Measurements from ENCODE around the gene GCNA.

GCNA gene

GRCh38 chrX:71533851-71534561 is 44.2 kb upstream of the GCNA start:
- H3K27ac Mint-ChIP-seq = peak overlapping the region; percentile 92 to 96 (median 95)
- no peak for TF ChIP-seq CTCF (IDR thresholded peaks at IDR 0.05; ENCODE audit: unreplicated experiment in 3 of 3)
- peaks cover 7% of the 10 kb centered on the region for H3K36me3 Mint-ChIP-seq (ENCODE audit: low read depth)
- peaks cover 21% of the 10 kb centered on the region for H3K4me1 Mint-ChIP-seq
- H3K27me3 Mint-ChIP-seq (ENCODE audit: low read depth) = no peaks in the 10 kb centered on the region
- peaks cover 7% of the 10 kb centered on the region for H3K9me3 Mint-ChIP-seq
- peak overlapping the region; percentile 98 to 99 (median 98) for H3K4me3 Mint-ChIP-seq

DNA sequence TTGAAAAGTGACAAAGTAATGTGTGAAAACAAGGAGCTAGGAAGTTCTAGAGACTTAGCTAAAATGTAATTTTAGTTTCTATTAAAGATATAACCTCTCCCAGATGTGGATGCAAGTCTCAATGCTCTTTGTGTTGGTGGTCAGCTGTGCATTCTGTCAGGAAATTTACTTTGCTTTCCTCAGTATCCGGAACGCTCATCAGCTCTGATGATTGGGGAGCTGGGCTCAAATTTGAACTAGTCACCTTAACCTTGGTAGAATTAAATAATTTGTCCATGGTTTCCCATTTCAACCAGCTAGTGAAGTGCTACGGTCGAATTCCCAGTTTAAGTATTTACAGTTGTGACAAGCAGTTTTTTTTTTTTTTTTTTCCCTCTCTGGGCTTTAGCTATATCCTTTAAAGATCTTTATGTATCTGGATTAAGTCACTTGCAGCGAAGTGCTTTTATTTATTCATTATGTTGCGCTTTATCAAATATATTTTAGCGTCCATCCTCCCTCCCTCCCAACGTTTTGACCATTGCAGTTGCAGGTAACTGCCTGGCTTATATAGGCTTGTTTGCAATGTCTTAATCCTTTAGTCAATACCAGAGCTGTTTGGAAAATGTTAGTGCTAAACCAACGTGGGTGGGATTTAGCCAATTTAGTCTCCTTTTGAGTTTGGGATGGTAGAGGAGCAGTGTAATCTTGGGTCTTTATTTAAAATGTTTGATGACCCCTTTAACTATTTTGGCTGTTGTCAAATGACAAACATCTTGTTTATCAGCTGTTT is 43.3 kb upstream of the GCNA start:
- H3K4me3 Mint-ChIP-seq = peak overlapping the region; percentile 98 to 99 (median 98)

DNA sequence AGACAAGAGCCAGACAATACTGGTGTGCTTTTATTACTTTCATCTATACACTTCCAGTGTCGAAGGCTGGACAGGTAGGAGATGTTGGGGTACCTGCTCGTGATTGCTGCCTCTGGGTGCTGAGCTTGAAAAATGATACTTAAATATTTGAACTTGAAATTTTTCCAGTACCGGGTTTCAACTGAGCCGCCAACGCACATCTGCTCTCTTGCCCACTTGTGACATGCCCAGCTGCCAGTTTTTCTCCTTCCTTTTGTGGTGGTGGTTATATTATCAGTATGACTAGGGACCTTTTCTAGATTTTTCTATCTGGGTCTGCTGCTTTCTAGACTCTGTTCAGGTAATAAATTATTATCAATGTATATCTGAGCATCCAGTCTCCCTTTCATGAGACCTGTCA is 42.0 kb upstream of the GCNA start:
- TF ChIP-seq CTCF (IDR thresholded peaks at IDR 0.05; ENCODE audit: unreplicated experiment in 3 of 3) = no peak
- peaks cover 24% of the 10 kb centered on the region for H3K4me1 Mint-ChIP-seq

More for the DNA sequence above, 43.3 kb upstream of the GCNA start:
- Mint-ChIP-seq H3K36me3 (ENCODE audit: low read depth) (peaks cover 7% of the 10 kb centered on the region), H3K4me1 (peaks cover 21% of the 10 kb centered on the region), H3K9me3 (peaks cover under 1% of the 10 kb centered on the region), H3K27me3 (ENCODE audit: low read depth) (no peaks in the 10 kb centered on the region), H3K27ac (peak overlapping the region; percentile 92 to 96 (median 95))
- TF ChIP-seq CTCF (IDR thresholded peaks at IDR 0.05; ENCODE audit: unreplicated experiment in 3 of 3) = no peak

GRCh38 chrX:71537743-71538142 is 40.5 kb upstream of the GCNA start:
- Mint-ChIP-seq H3K27me3 (ENCODE audit: low read depth) (no peaks in the 10 kb centered on the region), H3K4me1 (peaks cover 26% of the 10 kb centered on the region), H3K9me3 (no peaks in the 10 kb centered on the region), H3K27ac (no peak overlapping the region), H3K36me3 (ENCODE audit: low read depth) (peaks cover 18% of the 10 kb centered on the region), H3K4me3 (peak overlapping the region in 1 of 3 experiments; percentile 35)
- no peak for TF ChIP-seq CTCF (IDR thresholded peaks at IDR 0.05; ENCODE audit: unreplicated experiment in 3 of 3)

More for the DNA sequence above, 42.0 kb upstream of the GCNA start:
- no peaks in the 10 kb centered on the region for H3K27me3 Mint-ChIP-seq (ENCODE audit: low read depth)
- no peaks in the 10 kb centered on the region for H3K9me3 Mint-ChIP-seq
- H3K36me3 Mint-ChIP-seq (ENCODE audit: low read depth) = peaks cover 10% of the 10 kb centered on the region
- H3K4me3 Mint-ChIP-seq = peak overlapping the region; percentile 60 to 99 (median 98)
- H3K27ac Mint-ChIP-seq = peak overlapping the region in 1 of 3 experiments; percentile 27

DNA sequence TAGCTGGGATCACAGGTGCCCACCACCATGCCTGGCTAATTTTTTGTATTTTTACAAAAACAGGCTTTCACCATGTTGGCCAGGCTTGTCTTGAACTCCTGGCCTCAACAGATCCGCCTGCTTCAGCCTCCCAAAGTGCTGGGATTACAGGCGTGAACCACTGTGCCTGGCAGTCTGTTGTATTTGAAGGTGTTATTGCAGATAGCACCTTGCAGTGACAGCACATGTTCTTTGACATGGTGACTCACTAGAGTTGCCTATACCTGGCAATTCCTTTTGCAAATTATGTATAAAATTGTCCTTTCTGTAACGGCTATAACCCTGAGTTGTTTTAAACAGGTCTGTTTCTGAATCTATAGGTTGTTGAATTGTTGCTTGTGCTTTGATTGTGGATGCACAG is 37.4 kb upstream of the GCNA start:
- no peak for TF ChIP-seq CTCF (IDR thresholded peaks at IDR 0.05; ENCODE audit: unreplicated experiment in 3 of 3)
- Mint-ChIP-seq H3K9me3 (no peaks in the 10 kb centered on the region), H3K4me1 (peaks cover 33% of the 10 kb centered on the region), H3K27me3 (ENCODE audit: low read depth) (no peaks in the 10 kb centered on the region), H3K36me3 (ENCODE audit: low read depth) (peaks cover 25% of the 10 kb centered on the region), H3K4me3 (no peak overlapping the region), H3K27ac (no peak overlapping the region)

All from nephron (organoid).